GM12892 (cell line): ENCODE measurements around the gene ISM2.

ENCODE experiments used
- POLR2A ChIP-seq: IDR thresholded peaks from 2 replicates; pipeline ENCODE4 v1.6.1; 2011; ENCODE audit warnings: low read depth, low read length, control low read depth
- POLR2AphosphoS5 ChIP-seq: IDR thresholded peaks from 2 replicates; pipeline ENCODE4 v1.6.1; 2011; ENCODE audit warnings: low read depth, low read length, control low read depth

GRCh38 chr14:77455966-77456640, 42.5 kb downstream of the ISM2 start:
- TF ChIP-seq POLR2A, result no peak
- TF ChIP-seq POLR2AphosphoS5, result no peak
